Left forelimb (tissue), 1 donor: Measurements from ENCODE around the gene ANKRD55.
"Not testable (repeated sequence)": the region's sequence is repeated elsewhere in the genome, so short reads cannot be mapped to it uniquely, and the experiment has no call there.

Source experiments
- DNase-seq: peaks from one replicate; pipeline ENCODE4 v3.0.0-alpha.2; 2018; ENCODE audit warnings: low spot score

ANKRD55 gene

GRCh38 chr5:56102207-56102606 lies 130.9 kb downstream of the ANKRD55 start:
- not testable (repeated sequence) for DNase-seq

GRCh38 chr5:56101180-56101579 lies 131.9 kb downstream of the ANKRD55 start:
- no peak for DNase-seq

GRCh38 chr5:56100439-56101176 lies 132.5 kb downstream of the ANKRD55 start:
- DNase-seq = no peak

GRCh38 chr5:56099346-56099745 lies 133.8 kb downstream of the ANKRD55 start:
- DNase-seq = no peak

GRCh38 chr5:56097055-56097454 lies 136.1 kb downstream of the ANKRD55 start:
- DNase-seq = no peak

GRCh38 chr5:56095579-56096102 lies 137.5 kb downstream of the ANKRD55 start:
- DNase-seq = no peak

GRCh38 chr5:56094579-56095361 lies 138.4 kb downstream of the ANKRD55 start:
- no peak for DNase-seq

- no peak for DNase-seq
These were observed 139.2 kb downstream of the ANKRD55 start for GRCh38 chr5:56093970-56094369.

GRCh38 chr5:56092115-56092514 lies 141.0 kb downstream of the ANKRD55 start:
- DNase-seq = no peak

- no peak for DNase-seq
These were observed 141.5 kb downstream of the ANKRD55 start for GRCh38 chr5:56091664-56092063.

- no peak for DNase-seq
These were observed 142.2 kb downstream of the ANKRD55 start for GRCh38 chr5:56090793-56091460.

- no peak for DNase-seq
These were observed 143.9 kb downstream of the ANKRD55 start for GRCh38 chr5:56088967-56089829.

GRCh38 chr5:56088431-56088949 lies 144.6 kb downstream of the ANKRD55 start:
- no peak for DNase-seq

- DNase-seq = no peak
These were observed 147.9 kb downstream of the ANKRD55 start for GRCh38 chr5:56085193-56085592.

GRCh38 chr5:56083286-56083854 lies 149.8 kb downstream of the ANKRD55 start:
- no peak for DNase-seq

- DNase-seq = not testable (repeated sequence)
These were observed 152.0 kb downstream of the ANKRD55 start for GRCh38 chr5:56081053-56081642.

- no peak for DNase-seq
These were observed 152.6 kb downstream of the ANKRD55 start for GRCh38 chr5:56080375-56081052.

- DNase-seq = not testable (repeated sequence)
These were observed 154.0 kb downstream of the ANKRD55 start for GRCh38 chr5:56079157-56079500.

GRCh38 chr5:56078278-56079156 lies 154.6 kb downstream of the ANKRD55 start:
- DNase-seq = no peak
